Fibroblast of skin of scalp (primary cell): ENCODE measurements around the gene LRRC71.
A peak's percentile ranks its signal among the peaks of the same experiment; 100 is the strongest.

Experiments
- DNase-seq: peaks from one replicate; pipeline ENCODE4 v3.0.0-alpha.2; 2013

The LRRC71 gene

GRCh38 chr1:156947818-156948525, 27.5 kb downstream of the LRRC71 start:
- DNase-seq = no peak

- DNase-seq = no peak
Observed at GRCh38 chr1:156948708-156949107, 28.3 kb downstream of the LRRC71 start.

- no peak for DNase-seq
Observed at GRCh38 chr1:156949127-156949526, 28.7 kb downstream of the LRRC71 start.

GRCh38 chr1:156951371-156951770, 30.9 kb downstream of the LRRC71 start:
- no peak for DNase-seq

GRCh38 chr1:156953571-156953970, 33.1 kb downstream of the LRRC71 start:
- DNase-seq = no peak

- DNase-seq = no peak
Observed at GRCh38 chr1:156956333-156956732, 35.9 kb downstream of the LRRC71 start.

- no peak for DNase-seq
Observed at GRCh38 chr1:156957634-156958033, 37.2 kb downstream of the LRRC71 start.

- no peak for DNase-seq
Observed at GRCh38 chr1:156958247-156958714, 37.8 kb downstream of the LRRC71 start.

GRCh38 chr1:156959414-156959813, 39.0 kb downstream of the LRRC71 start:
- no peak for DNase-seq

- no peak for DNase-seq
Observed at GRCh38 chr1:156959925-156960324, 39.5 kb downstream of the LRRC71 start.

- DNase-seq = peak; percentile 13
Observed at GRCh38 chr1:156961709-156962108, 41.3 kb downstream of the LRRC71 start.

- no peak for DNase-seq
Observed at GRCh38 chr1:156963621-156964020, 43.2 kb downstream of the LRRC71 start.

- DNase-seq = peak; percentile 8
Observed at GRCh38 chr1:156964441-156964840, 44.0 kb downstream of the LRRC71 start.

GRCh38 chr1:156969496-156969895, 49.1 kb downstream of the LRRC71 start:
- no peak for DNase-seq

GRCh38 chr1:156970017-156970416, 49.6 kb downstream of the LRRC71 start:
- peak; percentile 17 for DNase-seq

- no peak for DNase-seq
Observed at GRCh38 chr1:156973417-156973816, 53.0 kb downstream of the LRRC71 start.

GRCh38 chr1:156975084-156975483, 54.7 kb downstream of the LRRC71 start:
- DNase-seq = no peak

GRCh38 chr1:156980551-156980950, 60.1 kb downstream of the LRRC71 start:
- no peak for DNase-seq
